Panc1 (cell line): ENCODE results near the gene OR6B1. TPM values are rescaled to one million over a fixed set of nuclear protein-coding genes. Genes with fewer than 3 reads are reported as not detected.
"Not testable (repeated sequence)": the region's sequence is repeated elsewhere in the genome, so short reads cannot be mapped to it uniquely, and the experiment has no call there.

Source experiments
- ATAC-seq: fragments of 200-7000 bp; cut with Tn5 transposase; 2 replicates; pipeline ENCODE4 v1.9.1; 2020; ENCODE audit warnings: mild to moderate bottlenecking, moderate library complexity
- BruUV-seq: library from RNA; stranded (reverse); fragments of 400-500 nt; replicated peaks from 2 replicates; lab custom pipeline; 2021; lab: Mats Ljungman, UMichigan
- CTCF ChIA-PET: fragments of 300-600 bp; sonication (Branson Sonifier 250); formaldehyde crosslinking; loops from one replicate; lab custom pipeline; 2022; ENCODE audit warnings: antibody characterized with exemption; lab: Charles Lee
- POLR2A ChIA-PET: fragments of 300-600 bp; sonication (Branson Sonifier 250); formaldehyde crosslinking; loops from one replicate; lab custom pipeline; 2022; ENCODE audit warnings: antibody characterized with exemption; lab: Charles Lee
- DNase-seq: peaks from one replicate; pipeline ENCODE4 v3.0.0-alpha.2; 2010; ENCODE audit warnings: low read depth, low spot score
- H3K27ac ChIP-seq: 2 replicates; pipeline ENCODE4 v1.5.1; 2011; ENCODE audit warnings: mild to moderate bottlenecking, low read length, inconsistent platforms
- H3K27me3 ChIP-seq: fragments of 200-500 bp; sonication (Bioruptor generic); 2 replicates; pipeline ENCODE4 v1.6.0; 2014; ENCODE audit warnings: low read length, inconsistent platforms; ENCODE audit not compliant: control insufficient read depth, insufficient read depth
- H3K36me3 ChIP-seq: fragments of 200-500 bp; sonication (Bioruptor generic); 2 replicates; pipeline ENCODE4 v1.5.1; 2014; ENCODE audit warnings: inconsistent platforms, mild to moderate bottlenecking, low read length, moderate library complexity; ENCODE audit not compliant: control insufficient read depth, insufficient read depth
- H3K4me1 ChIP-seq: 2 replicates; pipeline ENCODE4 v1.5.1; 2011; ENCODE audit warnings: inconsistent platforms, mild to moderate bottlenecking, low read length, moderate library complexity; ENCODE audit not compliant: control insufficient read depth, insufficient read depth
- H3K4me3 ChIP-seq, 2 experiments: 2 replicates each; pipeline ENCODE4 v1.5.1; 2011 to 2012; ENCODE audit warnings: low read depth in 2 of 2, low read length in 2 of 2, mild to moderate bottlenecking in 2 of 2, inconsistent platforms in 1 of 2, moderate library complexity in 1 of 2
- H3K9me3 ChIP-seq: fragments of 200-500 bp; sonication (Bioruptor generic); 2 replicates; pipeline ENCODE4 v1.5.1; 2014; ENCODE audit warnings: low read depth, mild to moderate bottlenecking, inconsistent platforms, low read length, moderate library complexity; ENCODE audit not compliant: control insufficient read depth, insufficient read depth
- POLR2AphosphoS5 ChIP-seq: IDR thresholded peaks from 2 replicates; pipeline ENCODE4 v1.6.1; 2012; ENCODE audit warnings: mild to moderate bottlenecking, low read depth, low read length, moderate library complexity
- SIN3A ChIP-seq: IDR thresholded peaks from 2 replicates; pipeline ENCODE4 v1.6.1; 2012; ENCODE audit warnings: low read depth, mild to moderate bottlenecking, low read length, moderate library complexity, borderline replicate concordance; ENCODE audit not compliant: insufficient read depth
- TCF7L2 ChIP-seq: IDR thresholded peaks from 2 replicates; pipeline ENCODE4 v1.6.1; 2011; ENCODE audit warnings: mild to moderate bottlenecking, low read depth, low read length, inconsistent platforms
- in situ Hi-C: cut with HindIII; loops from 2 replicates; pipeline ENCODE4 v1.10.0; 2016; ENCODE audit warnings: low sequenced_read_pairs, low pct_unique_long_range_greater_than_20kb
- intact Hi-C: fragments of 100-400 bp; cut with micrococcal nuclease; formaldehyde crosslinking; loops from one replicate; pipeline ENCODE4 v1.10.0; 2022; ENCODE audit not compliant: unreplicated experiment
- total RNA-seq: library from RNA; stranded (reverse); gene quantifications from one replicate; pipeline ENCODE4 v1.2.1, GENCODE V29; 2021; ENCODE audit not compliant: unreplicated experiment
- TF ChIP-seq, protein P1 (sequence below): fragments of 450-650 bp; IDR thresholded peaks from 2 replicates; pipeline ENCODE4 v1.5.1; 2017; ENCODE audit warnings: mild to moderate bottlenecking
- TF ChIP-seq, protein P2 (sequence below), 2 experiments: IDR thresholded peaks; 2 replicates each; pipeline ENCODE4 v1.6.1; 2011 to 2012; ENCODE audit warnings: low read depth in 2 of 2, control low read depth in 1 of 2, low read length in 1 of 2, mild to moderate bottlenecking in 1 of 2, moderate library complexity in 1 of 2; ENCODE audit not compliant: insufficient read depth in 1 of 2

The OR6B1 gene
- total RNA-seq, 1 experiment from 2014 or later = not detected

DNA sequence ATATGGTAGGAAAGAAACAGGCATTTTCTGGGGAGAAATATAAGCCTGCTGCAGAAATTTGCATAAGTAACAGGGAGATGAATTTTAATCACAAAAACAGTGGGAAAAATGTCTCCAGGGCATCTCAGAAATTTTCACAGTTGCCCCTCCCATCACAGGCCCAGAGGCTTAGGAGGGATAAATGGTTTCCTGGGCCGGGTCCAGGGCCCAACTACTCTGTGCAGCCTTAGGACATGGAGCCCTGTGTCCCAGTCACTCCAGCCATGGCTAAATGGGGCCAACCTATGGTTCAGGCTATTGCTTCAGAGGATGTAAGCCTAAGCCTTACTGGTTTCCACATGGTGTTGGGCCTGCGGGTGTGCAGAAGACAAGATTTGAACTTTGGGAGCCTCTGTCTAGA, 9.2 kb downstream of the OR6B1 start:
- DNase-seq (no peak), ATAC-seq (no peak)
- intact Hi-C loops (no loop called here), in situ Hi-C loops (no loop called here)
- Histone ChIP-seq H3K27ac (no peak overlapping the region), H3K9me3 (no peaks in the 10 kb centered on the region), H3K4me1 (no peaks in the 10 kb centered on the region), H3K36me3 (no peaks in the 10 kb centered on the region), H3K27me3 (no peaks in the 10 kb centered on the region), H3K4me3 (no peak overlapping the region)
- ChIA-PET CTCF (no interaction called here), POLR2A (no interaction called here)
- TF ChIP-seq, protein P1, sequence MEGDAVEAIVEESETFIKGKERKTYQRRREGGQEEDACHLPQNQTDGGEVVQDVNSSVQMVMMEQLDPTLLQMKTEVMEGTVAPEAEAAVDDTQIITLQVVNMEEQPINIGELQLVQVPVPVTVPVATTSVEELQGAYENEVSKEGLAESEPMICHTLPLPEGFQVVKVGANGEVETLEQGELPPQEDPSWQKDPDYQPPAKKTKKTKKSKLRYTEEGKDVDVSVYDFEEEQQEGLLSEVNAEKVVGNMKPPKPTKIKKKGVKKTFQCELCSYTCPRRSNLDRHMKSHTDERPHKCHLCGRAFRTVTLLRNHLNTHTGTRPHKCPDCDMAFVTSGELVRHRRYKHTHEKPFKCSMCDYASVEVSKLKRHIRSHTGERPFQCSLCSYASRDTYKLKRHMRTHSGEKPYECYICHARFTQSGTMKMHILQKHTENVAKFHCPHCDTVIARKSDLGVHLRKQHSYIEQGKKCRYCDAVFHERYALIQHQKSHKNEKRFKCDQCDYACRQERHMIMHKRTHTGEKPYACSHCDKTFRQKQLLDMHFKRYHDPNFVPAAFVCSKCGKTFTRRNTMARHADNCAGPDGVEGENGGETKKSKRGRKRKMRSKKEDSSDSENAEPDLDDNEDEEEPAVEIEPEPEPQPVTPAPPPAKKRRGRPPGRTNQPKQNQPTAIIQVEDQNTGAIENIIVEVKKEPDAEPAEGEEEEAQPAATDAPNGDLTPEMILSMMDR = no peak
- TF ChIP-seq TCF7L2 (no peak), POLR2AphosphoS5 (no peak), SIN3A (no peak)
- TF ChIP-seq, protein P2, sequence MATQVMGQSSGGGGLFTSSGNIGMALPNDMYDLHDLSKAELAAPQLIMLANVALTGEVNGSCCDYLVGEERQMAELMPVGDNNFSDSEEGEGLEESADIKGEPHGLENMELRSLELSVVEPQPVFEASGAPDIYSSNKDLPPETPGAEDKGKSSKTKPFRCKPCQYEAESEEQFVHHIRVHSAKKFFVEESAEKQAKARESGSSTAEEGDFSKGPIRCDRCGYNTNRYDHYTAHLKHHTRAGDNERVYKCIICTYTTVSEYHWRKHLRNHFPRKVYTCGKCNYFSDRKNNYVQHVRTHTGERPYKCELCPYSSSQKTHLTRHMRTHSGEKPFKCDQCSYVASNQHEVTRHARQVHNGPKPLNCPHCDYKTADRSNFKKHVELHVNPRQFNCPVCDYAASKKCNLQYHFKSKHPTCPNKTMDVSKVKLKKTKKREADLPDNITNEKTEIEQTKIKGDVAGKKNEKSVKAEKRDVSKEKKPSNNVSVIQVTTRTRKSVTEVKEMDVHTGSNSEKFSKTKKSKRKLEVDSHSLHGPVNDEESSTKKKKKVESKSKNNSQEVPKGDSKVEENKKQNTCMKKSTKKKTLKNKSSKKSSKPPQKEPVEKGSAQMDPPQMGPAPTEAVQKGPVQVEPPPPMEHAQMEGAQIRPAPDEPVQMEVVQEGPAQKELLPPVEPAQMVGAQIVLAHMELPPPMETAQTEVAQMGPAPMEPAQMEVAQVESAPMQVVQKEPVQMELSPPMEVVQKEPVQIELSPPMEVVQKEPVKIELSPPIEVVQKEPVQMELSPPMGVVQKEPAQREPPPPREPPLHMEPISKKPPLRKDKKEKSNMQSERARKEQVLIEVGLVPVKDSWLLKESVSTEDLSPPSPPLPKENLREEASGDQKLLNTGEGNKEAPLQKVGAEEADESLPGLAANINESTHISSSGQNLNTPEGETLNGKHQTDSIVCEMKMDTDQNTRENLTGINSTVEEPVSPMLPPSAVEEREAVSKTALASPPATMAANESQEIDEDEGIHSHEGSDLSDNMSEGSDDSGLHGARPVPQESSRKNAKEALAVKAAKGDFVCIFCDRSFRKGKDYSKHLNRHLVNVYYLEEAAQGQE (IDR thresholded peaks at IDR 0.05; ENCODE audit: insufficient read depth in 1 of 2, low read depth in 2 of 2, low read length in 1 of 2) = no peak
- no TSS peak for BruUV-seq

DNA sequence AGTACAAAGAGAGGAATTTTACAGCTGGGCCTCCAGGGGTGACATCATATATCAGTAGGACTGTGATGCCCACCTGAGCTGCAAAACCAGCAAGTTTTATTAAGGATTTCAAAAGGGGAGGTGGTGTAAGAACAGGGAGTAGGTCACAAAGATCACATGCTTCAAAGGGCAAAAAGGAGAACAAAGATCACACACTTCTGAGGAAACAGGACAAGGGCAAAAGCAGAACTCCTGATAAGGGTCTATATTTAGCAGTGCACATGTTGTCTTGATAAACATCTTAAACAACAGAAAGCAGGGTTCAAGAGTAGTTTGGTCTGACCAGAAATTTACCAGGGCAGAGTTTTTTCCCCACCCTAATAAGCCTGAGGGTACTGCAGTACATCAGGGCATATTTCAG, 9.9 kb downstream of the OR6B1 start:
- H3K36me3 ChIP-seq, intact Hi-C loops, POLR2A ChIA-PET, ATAC-seq, H3K27ac ChIP-seq, H3K27me3 ChIP-seq, DNase-seq, H3K9me3 ChIP-seq, in situ Hi-C loops, CTCF ChIA-PET, H3K4me1 ChIP-seq, BruUV-seq, H3K4me3 ChIP-seq: not testable (repeated sequence)

DNA sequence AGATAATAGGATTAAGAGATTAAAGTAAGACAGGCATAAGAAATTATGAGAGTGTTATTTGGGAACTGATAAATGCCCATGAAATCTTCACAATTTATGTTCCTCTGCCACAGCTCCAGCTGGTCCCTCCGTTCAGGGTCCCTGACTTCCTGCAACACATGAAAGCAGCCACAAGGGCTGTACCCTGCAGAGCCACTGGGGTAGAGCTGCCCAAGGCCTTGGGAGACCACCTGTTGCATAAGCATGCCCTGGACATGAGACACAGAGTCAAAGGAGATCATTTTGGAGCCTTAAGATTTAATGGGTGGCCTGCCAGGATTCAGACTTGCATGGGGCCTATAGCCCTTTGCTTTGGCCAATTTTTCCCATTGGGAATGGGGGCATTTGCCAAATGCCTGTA, 10.7 kb downstream of the OR6B1 start:
- POLR2A ChIA-PET, H3K9me3 ChIP-seq, H3K4me3 ChIP-seq, ATAC-seq, H3K4me1 ChIP-seq, CTCF ChIA-PET, intact Hi-C loops, in situ Hi-C loops, BruUV-seq, H3K27me3 ChIP-seq, H3K36me3 ChIP-seq, H3K27ac ChIP-seq, DNase-seq: not testable (repeated sequence)
